MM.1S (cell line): ENCODE measurements around the gene RBMS3.

ENCODE experiments used
- DNase-seq: peaks from one replicate; pipeline ENCODE4 v3.0.0-alpha.2; 2015
- H2AFZ ChIP-seq: fragments of 300-600 bp; sonication (generic); 2 replicates; pipeline ENCODE4 v1.6.0; 2016; ENCODE audit warnings: antibody characterized with exemption, low read length
- H3F3A ChIP-seq: fragments of 300-600 bp; sonication (generic); 2 replicates; pipeline ENCODE4 v1.6.1; 2016; ENCODE audit warnings: mild to moderate bottlenecking, antibody characterized with exemption, low read length, moderate library complexity, mixed read lengths; ENCODE audit not compliant: insufficient read depth
- H3K27ac ChIP-seq: fragments of 300-600 bp; sonication (generic); 2 replicates; pipeline ENCODE4 v1.5.1; 2016; ENCODE audit warnings: mild to moderate bottlenecking, low read length
- H3K27me3 ChIP-seq: fragments of 300-600 bp; sonication (generic); replicated peaks from 2 replicates; pipeline ENCODE4 v1.6.0; 2016; ENCODE audit warnings: low read length; ENCODE audit not compliant: insufficient read depth
- H3K36me3 ChIP-seq: fragments of 300-600 bp; sonication (generic); replicated peaks from 2 replicates; pipeline ENCODE4 v1.6.1; 2016; ENCODE audit warnings: mild to moderate bottlenecking, low read length, mixed read lengths; ENCODE audit not compliant: insufficient read depth
- H3K4me1 ChIP-seq: fragments of 300-600 bp; sonication (generic); 2 replicates; pipeline ENCODE4 v1.6.1; 2016; ENCODE audit warnings: low read length, mixed read lengths
- H3K4me2 ChIP-seq: fragments of 300-600 bp; sonication (generic); 2 replicates; pipeline ENCODE4 v1.6.0; 2016; ENCODE audit warnings: low read depth, low read length
- H3K4me3 ChIP-seq: fragments of 300-600 bp; sonication (generic); 2 replicates; pipeline ENCODE4 v1.5.1; 2016; ENCODE audit warnings: low read length, mixed read lengths
- H3K79me2 ChIP-seq: fragments of 300-600 bp; sonication (generic); 2 replicates; pipeline ENCODE4 v1.6.1; 2016; ENCODE audit warnings: mixed run types, low read length, mixed read lengths
- H3K9ac ChIP-seq: fragments of 300-600 bp; sonication (generic); 2 replicates; pipeline ENCODE4 v1.6.1; 2016; ENCODE audit warnings: low read length, mixed read lengths
- H3K9me2 ChIP-seq: fragments of 300-600 bp; sonication (generic); replicated peaks from 2 replicates; pipeline ENCODE4 v1.6.1; 2016; ENCODE audit warnings: mild to moderate bottlenecking, low read length, mixed read lengths; ENCODE audit not compliant: insufficient read depth
- H3K9me3 ChIP-seq: fragments of 300-600 bp; sonication (generic); replicated peaks from 2 replicates; pipeline ENCODE4 v1.6.1; 2016; ENCODE audit warnings: mild to moderate bottlenecking, low read length, mixed read lengths; ENCODE audit not compliant: insufficient read depth
- H4K20me1 ChIP-seq: fragments of 300-600 bp; sonication (generic); 2 replicates; pipeline ENCODE4 v1.6.1; 2016; ENCODE audit warnings: mild to moderate bottlenecking, low read length, moderate library complexity, mixed read lengths; ENCODE audit not compliant: insufficient read depth
- CTCF ChIP-seq: fragments of 300-600 bp; sonication (generic); IDR thresholded peaks from 2 replicates; pipeline ENCODE4 v1.5.1; 2016; ENCODE audit warnings: antibody characterized with exemption, low read length, mixed read lengths
- EZH2 ChIP-seq: fragments of 300-600 bp; sonication (generic); optimal IDR thresholded peaks from 2 replicates; pipeline ENCODE3; 2017; ENCODE audit warnings: low read depth, mild to moderate bottlenecking, antibody characterized with exemption, low read length, mixed read lengths
- EZH2phosphoT487 ChIP-seq: fragments of 300-600 bp; sonication (generic); IDR thresholded peaks from 2 replicates; pipeline ENCODE4 v1.6.1; 2018; ENCODE audit warnings: antibody characterized with exemption, low read length

Gene RBMS3

DNA sequence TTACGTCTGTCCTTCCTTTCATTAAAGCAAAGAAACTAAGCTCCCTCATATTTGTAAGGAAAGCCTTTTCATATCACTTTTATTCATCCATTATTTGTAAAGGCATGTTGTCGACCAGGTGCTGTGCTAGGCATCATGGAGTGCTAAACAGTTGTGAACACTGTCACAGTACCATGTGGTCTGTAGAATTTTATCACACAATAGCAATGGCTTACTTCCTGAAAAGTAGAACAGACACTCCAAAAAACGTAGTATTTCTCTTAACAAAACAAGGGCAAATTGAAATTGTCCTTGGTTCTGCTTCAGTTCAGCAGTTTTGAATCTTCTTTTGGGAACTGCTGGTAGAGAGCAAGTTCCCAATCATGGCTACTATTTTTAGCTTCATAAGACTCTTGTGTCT, 63.3 kb downstream of the RBMS3 start:
- Histone ChIP-seq H2AFZ (no peak overlapping the region), H3K36me3 (no peaks in the 10 kb centered on the region), H3K4me1 (no peaks in the 10 kb centered on the region), H3K9me3 (no peaks in the 10 kb centered on the region), H3K9me2 (no peaks in the 10 kb centered on the region), H4K20me1 (no peaks in the 10 kb centered on the region), H3K27ac (no peak overlapping the region), H3K4me2 (no peak overlapping the region), H3K9ac (no peak overlapping the region), H3K4me3 (no peak overlapping the region), H3F3A (no peaks in the 10 kb centered on the region), H3K27me3 (no peaks in the 10 kb centered on the region), H3K79me2 (no peaks in the 10 kb centered on the region)
- TF ChIP-seq CTCF (no peak), EZH2phosphoT487 (no peak), EZH2 (no peak)
- no peak for DNase-seq

DNA sequence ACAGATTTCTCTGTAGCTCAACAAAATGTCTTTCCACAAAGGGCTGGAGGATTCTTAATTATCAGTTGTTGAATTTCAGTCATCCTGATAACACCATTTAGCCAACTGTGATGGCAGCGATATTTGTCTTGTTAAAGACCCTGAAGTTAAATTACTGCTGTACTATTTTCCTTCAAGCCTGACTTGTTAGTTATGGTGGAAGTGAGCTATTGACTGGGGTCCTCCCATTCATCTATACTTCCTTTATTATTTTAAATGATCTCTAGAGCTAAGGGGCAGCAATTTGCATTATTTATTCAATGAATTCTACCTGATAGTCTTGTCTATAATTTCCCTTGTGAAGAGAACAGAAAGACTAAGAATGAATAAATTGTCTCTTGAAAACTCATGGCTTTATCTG, 64.1 kb downstream of the RBMS3 start:
- H3K4me1 ChIP-seq, result no peaks in the 10 kb centered on the region
- no peak overlapping the region for H3K9ac ChIP-seq
- H3K4me2 ChIP-seq, result no peak overlapping the region
- no peak overlapping the region for H2AFZ ChIP-seq
- no peaks in the 10 kb centered on the region for H3K9me2 ChIP-seq
- H3K4me3 ChIP-seq, result no peak overlapping the region
- H3K79me2 ChIP-seq, result no peaks in the 10 kb centered on the region
- H3F3A ChIP-seq, result no peaks in the 10 kb centered on the region
- no peaks in the 10 kb centered on the region for H3K9me3 ChIP-seq
- H3K36me3 ChIP-seq, result no peaks in the 10 kb centered on the region
- no peak overlapping the region for H3K27ac ChIP-seq
- no peak for DNase-seq
- H3K27me3 ChIP-seq, result no peaks in the 10 kb centered on the region
- H4K20me1 ChIP-seq, result no peaks in the 10 kb centered on the region
- TF ChIP-seq CTCF (no peak), EZH2 (no peak), EZH2phosphoT487 (no peak)

GRCh38 chr3:29345516-29346300, 64.8 kb downstream of the RBMS3 start:
- H4K20me1 ChIP-seq, result no peaks in the 10 kb centered on the region
- H3K4me3 ChIP-seq, result no peak overlapping the region
- no peak overlapping the region for H3K27ac ChIP-seq
- no peaks in the 10 kb centered on the region for H3K9me3 ChIP-seq
- H3K27me3 ChIP-seq, result no peaks in the 10 kb centered on the region
- H2AFZ ChIP-seq, result no peak overlapping the region
- no peaks in the 10 kb centered on the region for H3F3A ChIP-seq
- no peak for DNase-seq
- H3K36me3 ChIP-seq, result no peaks in the 10 kb centered on the region
- no peak overlapping the region for H3K4me2 ChIP-seq
- no peaks in the 10 kb centered on the region for H3K9me2 ChIP-seq
- no peak overlapping the region for H3K9ac ChIP-seq
- H3K79me2 ChIP-seq, result no peaks in the 10 kb centered on the region
- TF ChIP-seq EZH2phosphoT487, result no peak
- no peak for TF ChIP-seq EZH2
- TF ChIP-seq CTCF, result no peak
- no peaks in the 10 kb centered on the region for H3K4me1 ChIP-seq
